HG03045 (cell line): Measurements from ENCODE around the gene OR5AU1.

Experiments
- ATAC-seq: cut with Tn5 transposase; IDR thresholded peaks from one replicate; pipeline ENCODE4 v1.9.1; 2021; ENCODE audit warnings: mild to moderate bottlenecking, moderate library complexity; ENCODE audit not compliant: unreplicated experiment

The OR5AU1 gene

GRCh38 chr14:21108791-21109190, 47.1 kb downstream of the OR5AU1 start:
- ATAC-seq = no peak

- ATAC-seq = no peak
Measured at GRCh38 chr14:21107283-21107800, 48.5 kb downstream of the OR5AU1 start.

- no peak for ATAC-seq
Measured at GRCh38 chr14:21106498-21107282, 49.2 kb downstream of the OR5AU1 start.

GRCh38 chr14:21106176-21106497, 49.7 kb downstream of the OR5AU1 start:
- ATAC-seq = no peak

- no peak for ATAC-seq
Measured at GRCh38 chr14:21105095-21105494, 50.8 kb downstream of the OR5AU1 start.
